Left ventricle myocardium superior (tissue), 1 donor: Measurements from ENCODE around the gene B3GAT3. TPM values are rescaled to one million over a fixed set of nuclear protein-coding genes. Genes with fewer than 3 reads are reported as not detected.
"Not testable (repeated sequence)": the region's sequence is repeated elsewhere in the genome, so short reads cannot be mapped to it uniquely, and the experiment has no call there.

Experiments used
- ATAC-seq: fragments of 200-7000 bp; cut with Tn5 transposase; one replicate; pipeline ENCODE4 v1.9.1; 2020; ENCODE audit warnings: mild to moderate bottlenecking, moderate library complexity
- DNase-seq: peaks from one replicate; pipeline ENCODE4 v3.0.0-alpha.2; 2020
- intact Hi-C: fragments of 100-400 bp; cut with micrococcal nuclease; formaldehyde crosslinking; loops from one replicate; pipeline ENCODE4 v1.11.0; 2022
- total RNA-seq: library from RNA; stranded (reverse); fragmentation: NEBNext Ultra II Directional; extraction: Animal tissue kit (Norgen Biotek cat#: 25700); gene quantifications from one replicate; pipeline ENCODE4 v1.2.1, GENCODE V29; 2021
- donor health status: DM: no; HTN: yes; CAD: no; lungs with severe emphysema.

The B3GAT3 gene
- total RNA-seq, 1 donor from 2014 or later, result 12.1 TPM

DNA sequence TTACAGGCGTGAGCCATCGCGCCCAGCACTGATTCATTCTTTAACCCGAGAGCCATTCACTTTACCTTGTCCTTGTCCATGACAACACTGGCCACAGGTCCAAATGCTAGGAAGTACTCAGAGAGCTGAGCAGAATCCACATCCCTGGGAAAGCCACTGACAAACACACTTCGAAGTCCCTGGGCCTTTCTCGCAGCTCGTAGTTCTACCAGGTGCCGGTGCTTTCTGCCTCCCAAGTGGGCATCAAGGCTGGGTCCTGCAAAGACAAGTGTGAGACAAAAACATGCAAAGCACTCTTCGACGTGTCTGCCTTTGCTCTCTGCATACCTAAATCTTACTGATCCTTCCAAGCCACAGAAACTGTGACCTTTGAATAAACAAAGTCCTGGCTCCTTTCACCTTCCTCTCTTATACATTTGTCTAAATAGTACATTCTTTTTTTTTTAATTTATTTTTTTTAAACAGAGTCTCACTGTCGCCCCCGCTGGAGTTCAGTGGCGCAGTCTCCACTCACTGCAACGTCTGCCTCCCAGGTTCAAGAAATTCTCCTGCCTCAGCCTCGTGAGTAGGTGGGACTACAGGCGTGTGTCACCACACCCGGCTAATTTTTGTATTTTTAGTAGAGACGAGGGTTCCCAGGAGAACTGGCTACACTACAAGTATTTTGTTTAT lies 32.7 kb downstream of the B3GAT3 start:
- intact Hi-C loops, result no loop called here
- no peak for ATAC-seq
- no peak for DNase-seq

DNA sequence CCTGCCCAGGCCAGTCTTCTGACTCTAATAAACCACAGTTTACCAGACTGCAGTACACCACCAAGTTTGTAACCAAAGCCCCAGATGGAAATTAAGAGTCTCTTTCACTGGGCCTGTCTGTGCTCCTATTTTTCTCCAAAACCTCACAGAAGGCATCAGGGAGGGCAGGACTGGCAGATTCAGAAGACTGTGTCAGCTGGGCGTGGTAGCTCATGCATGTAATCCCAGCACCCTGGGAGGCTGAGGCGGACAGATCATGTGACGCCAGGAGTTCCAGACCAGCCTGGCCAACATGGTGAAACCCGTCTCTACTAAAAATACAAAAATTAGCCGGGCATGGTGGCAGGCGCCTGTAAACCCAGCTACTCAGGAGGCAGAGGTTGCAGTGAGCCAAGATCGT lies 36.4 kb downstream of the B3GAT3 start:
- ATAC-seq, DNase-seq, intact Hi-C loops: not testable (repeated sequence)

DNA sequence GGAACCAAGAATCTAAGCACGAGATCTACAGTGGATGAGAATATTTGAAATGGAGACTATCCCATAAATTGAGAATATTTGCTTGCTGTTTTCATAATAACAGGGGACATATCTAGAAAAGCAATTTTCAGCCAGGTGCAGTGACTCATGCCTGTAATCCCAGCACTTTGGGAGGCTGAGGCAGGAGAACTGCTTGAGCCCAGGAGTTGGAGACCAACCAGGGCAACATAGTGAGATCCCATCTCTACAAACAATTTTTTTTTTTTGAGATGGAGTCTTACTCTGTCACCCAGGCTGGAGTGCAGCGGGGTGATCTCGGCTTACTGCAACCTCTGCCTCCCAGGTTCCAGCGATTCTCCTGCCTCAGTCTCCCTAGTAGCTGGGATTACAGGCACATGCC lies 40.1 kb downstream of the B3GAT3 start:
- ATAC-seq, DNase-seq, intact Hi-C loops: not testable (repeated sequence)

DNA sequence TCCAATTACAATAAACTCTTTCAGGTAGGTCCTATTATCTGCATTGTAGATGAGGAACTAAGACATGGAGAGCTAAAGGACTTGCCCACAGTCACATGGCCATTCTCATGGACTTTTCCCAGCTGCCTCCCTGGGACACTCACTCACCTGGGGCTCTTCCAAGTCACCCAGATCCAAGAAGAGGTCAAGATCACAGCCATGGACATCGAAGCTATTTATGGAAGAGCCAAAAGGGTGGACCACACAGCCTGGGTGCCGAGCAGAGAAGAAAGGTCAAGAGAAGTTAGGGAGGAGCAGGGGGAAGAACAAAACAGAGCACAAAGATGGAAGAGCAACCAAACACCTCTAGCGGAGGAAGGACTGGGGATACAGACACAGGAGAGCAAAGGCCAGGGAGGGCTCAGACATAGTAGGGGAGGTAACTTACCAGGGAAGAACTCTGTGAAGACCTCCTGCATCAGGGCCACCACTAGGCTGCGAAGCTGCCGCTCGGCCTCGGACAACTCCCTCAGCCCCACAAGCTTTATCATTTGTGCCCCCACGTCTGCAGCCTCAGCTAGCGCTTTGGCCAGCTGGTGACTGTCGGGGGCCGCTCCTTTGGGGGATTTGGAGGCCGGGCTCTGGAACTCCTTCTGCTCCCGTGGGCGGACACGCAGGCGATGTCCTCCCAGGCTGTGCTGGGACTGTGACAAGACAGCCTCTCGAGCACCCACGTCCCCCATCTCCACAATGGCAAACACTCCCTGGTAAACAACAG lies 40.6 kb downstream of the B3GAT3 start:
- DNase-seq, result no peak
- intact Hi-C loops, result no loop called here
- no peak for ATAC-seq

DNA sequence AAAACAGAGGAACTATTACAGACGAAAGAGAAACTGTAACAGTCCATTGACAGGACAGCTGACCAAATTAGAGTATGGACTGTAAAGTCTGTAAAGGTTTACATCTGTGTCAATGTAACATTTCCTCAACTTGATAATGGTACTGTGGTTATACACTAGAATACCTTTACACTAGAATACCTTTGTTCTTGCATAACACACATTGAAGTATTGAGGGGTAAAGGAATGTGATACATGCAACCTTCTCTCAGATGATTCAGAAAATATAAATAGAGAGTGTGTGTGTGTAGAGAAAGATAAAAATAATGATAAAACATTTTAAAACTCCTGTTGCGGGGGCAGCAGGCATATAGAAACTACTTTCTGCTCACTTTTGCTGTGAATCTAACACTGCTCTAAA lies 42.5 kb downstream of the B3GAT3 start:
- intact Hi-C loops, result no loop called here
- ATAC-seq (no peak), DNase-seq (no peak)

DNA sequence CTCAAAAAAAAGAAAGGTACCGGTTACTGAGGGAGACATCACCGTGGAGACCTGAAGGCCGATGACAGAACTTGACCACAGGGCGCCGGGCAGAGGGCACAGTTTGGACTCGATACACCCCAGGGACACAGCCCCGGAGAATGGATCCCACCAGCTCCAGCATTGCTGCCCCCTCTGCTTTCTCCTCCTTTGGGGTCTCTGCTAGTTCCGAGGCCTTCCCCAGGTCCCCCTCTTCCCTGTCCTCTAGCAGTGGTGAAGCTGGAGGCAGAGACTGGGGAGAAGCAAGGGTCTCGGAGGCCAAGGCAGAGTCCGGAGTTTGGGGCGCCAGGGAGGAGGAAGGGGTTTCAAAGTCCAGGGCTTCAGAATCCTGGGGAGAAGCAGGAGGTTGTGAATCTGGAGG lies 43.2 kb downstream of the B3GAT3 start:
- ATAC-seq (no peak), DNase-seq (no peak)
- intact Hi-C loops, result no loop called here

DNA sequence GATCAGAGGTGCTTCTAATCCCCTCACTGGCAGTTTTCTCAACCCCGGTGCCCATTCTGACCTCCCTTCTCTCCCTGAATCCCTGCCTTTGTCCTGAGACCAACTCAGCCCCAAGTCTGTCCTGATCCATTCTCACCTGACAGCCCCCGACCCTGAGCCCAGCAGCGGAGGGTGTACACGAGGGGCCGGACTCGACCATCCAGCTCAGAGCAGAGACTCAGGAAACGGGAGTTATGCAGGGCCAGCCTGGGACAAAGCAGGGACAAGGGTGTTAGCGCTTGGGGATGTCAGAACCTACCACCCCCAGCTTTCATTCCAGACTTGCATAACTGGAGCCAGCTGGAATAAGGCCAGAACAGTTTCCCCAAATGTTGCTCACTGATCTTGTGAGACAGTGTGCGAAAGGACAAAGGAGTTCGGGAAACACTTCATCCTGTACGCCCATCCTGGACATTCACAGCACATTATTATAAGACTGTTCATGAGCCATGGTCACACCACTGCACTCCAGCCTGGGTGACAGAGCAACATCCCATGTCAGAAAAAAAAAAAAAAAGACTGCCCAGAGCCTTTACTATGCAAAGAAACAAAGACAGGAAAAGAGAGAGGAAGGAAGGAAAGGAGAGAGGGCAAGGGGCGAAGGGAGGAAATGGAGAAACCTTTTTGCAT lies 44.6 kb downstream of the B3GAT3 start:
- DNase-seq, result no peak
- intact Hi-C loops, result no loop called here

DNA sequence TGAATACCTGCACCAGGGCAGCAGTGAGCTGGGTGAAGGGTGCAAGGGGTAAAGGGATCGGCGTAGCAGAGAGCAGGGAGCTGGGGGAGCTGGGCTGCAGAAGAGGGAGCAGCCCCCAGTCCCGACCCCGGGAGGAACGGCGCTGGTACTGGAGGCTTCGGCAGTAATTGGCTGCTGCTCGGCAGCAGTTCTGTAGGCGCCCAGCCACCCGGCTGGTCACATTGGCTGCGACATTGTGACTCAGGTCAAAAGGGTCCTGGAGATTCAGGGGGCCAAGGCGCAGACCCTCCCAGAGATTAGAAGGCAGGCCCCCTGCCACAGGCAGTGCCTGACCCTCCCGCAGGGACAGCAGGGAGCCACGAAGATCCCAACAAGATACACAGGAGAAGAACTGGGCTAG lies 45.9 kb downstream of the B3GAT3 start:
- DNase-seq (no peak), ATAC-seq (no peak)
- intact Hi-C loops, result no loop called here

More for the DNA sequence above, 44.6 kb downstream of the B3GAT3 start:
- no peak for ATAC-seq

DNA sequence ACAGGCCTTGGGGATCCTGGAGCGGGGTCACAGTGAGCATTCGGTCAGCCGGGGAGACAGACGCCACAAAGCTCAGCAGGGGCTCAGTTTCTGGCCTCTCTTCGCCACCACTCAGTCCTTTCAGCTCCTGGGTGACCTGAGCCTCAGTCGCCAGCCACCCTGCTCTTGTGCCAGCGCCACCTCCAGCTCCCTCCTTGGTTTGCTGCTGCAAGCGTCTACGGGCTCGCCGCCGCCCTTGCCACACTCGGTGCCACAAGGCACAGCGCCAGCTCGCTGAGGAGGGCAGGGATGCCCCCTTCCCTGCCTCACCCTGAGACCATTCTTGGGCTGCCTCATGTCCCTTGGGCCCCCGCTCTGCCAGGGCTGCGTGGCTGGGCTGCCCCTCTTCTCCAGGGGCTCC lies 46.6 kb downstream of the B3GAT3 start:
- DNase-seq, result peak; percentile 48
- intact Hi-C loops, result no loop called here
- ATAC-seq, result no peak

DNA sequence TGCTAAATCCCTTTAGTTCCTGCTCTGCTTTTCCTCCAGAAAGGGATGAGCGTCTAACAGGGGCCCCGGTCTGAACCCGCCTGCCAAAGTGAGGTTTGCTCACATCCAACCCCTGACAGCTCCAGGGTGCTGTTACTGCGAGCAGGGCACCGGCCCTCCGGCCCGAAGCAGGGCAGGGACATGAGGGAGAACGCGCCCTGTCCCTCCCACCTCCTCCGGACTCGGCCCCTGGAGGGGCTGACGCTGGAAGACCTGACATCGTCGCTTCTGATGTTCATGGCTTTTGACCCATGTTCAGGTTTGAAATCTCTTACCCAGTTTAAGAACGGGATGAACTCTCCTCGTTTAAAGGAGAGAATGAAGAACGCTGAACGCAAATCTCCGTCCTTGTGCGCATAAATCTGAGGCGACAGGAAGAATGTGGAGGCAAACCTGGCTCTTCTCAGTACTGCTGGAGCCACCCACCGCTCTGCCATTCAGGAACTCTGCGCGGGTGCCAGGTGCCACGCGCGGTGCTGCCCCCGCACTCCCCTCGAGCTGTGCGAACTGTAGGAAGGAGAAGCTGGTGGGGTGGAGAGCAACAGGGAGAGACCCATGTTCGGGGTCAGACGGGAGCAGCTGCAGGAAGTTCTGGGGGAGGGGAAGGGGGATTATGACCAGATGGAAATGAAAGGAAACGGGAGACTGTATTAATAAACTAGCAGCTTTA lies 47.3 kb downstream of the B3GAT3 start:
- DNase-seq (peak; percentile 60), ATAC-seq (peak; percentile 26)
- intact Hi-C loops, result no loop called here

DNA sequence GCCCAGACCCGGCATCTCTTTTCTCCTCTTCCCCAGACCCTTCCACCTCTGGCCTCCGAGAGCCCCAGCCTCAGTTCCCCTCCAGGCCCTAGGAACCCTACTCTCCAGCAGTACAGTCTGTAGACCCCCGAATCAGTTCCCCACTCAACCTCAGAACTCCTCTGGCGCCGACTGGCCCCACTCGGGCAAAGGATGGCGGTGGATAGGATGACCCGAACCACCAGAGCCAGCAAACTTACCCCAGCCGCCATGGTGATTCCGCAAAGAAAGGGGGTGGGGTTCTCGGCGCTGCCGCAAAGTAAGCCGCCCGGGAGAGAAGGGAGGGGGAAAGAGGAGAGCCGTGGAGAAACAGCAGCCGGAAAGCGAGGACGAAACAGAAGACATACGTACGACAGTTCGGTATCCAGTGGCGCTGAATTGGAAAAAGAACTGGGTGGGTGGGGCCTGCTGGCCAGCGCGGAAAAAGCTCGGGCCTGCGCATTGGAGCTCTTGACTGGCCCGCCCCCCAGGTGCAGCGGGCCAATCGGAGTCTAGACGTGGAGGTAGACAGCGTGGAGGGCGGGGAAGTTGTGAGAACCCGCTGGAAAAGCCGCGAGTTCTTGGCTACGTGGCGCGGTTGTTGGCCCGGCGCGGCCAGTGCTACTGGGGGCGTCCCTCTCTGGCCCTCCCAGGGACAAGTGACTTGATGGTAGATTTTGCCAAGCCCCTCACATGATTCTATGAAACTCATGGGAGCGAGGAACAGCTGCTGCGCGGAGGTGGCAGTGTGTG lies 48.0 kb downstream of the B3GAT3 start, which contains the start of gene EEF1G:
Gene EEF1G (minus strand): TSS at position 300 of the 771 bp plus-strand sequence. CDS start 49 bp downstream, at position 251.
- intact Hi-C loops, result no loop called here
- DNase-seq (peak; percentile 98), ATAC-seq (peak; percentile 96)

DNA sequence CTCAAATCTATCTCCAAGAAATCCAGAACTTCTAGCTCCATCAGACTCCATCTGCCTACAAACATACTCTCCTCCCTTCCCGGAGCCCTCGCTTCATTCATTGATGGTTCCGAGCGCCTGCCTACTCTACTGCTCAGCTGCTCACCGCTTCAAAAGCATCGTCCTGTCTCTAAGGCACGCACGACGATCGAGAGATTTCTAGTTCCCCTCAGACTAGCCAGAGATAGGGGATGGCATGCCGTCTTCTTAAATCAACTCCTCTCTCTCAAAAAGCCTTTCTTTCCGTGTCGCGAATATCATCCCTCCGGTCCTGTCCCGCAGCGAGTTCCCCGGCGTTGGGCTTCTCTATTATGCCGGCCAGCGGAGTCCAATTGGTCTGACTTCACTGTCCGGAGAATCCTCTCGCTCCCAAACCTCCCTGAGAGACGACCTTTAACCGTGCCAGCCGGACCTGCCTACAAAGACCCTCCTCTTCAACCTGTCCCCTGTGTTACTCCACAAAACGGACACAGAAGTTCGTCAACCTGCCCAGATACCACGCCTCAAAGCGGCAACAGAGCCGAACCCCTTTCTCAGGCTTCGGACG lies 48.7 kb downstream of the B3GAT3 start:
- peak; percentile 1 for ATAC-seq
- no peak for DNase-seq
- intact Hi-C loops, result no loop called here

DNA sequence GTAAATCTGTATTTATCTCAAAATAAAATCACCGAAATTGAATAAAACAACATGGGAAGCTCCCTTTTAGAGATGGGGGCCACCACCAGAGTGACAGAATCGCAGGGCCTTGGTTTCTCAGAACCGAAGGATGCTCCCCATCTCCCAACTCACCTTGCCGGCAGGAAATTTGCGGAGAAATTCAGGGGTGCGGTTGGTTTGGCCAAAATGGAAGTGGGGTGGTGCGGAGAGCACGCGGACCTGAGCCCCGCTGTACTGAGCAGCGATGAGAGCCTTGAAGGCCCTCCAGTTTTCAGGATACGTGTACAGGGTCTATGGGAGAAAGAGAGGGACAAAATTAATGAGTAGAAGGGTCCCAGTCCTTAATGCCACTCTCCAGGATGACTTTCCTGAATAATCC lies 49.4 kb downstream of the B3GAT3 start:
- DNase-seq (no peak), ATAC-seq (no peak)
- intact Hi-C loops, result no loop called here

DNA sequence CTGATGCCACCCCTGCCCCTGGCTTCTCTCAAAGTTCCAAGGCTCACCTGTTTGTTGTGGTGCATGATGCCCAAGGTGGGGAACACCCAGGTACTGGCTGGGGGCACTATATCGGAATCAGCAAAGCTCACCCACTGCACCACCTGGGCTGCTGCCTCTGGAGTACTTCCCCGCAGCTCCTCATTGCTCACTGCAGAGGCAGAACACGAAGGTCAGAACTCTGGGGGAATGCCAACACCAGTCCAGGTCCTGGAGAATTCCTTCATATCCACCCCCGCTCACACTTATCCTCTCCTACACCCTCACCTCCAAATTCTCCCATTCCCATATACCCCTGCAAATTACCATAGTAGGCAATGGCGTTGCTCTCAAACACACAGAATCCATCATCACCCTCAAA lies 50.3 kb downstream of the B3GAT3 start:
- intact Hi-C loops, DNase-seq, ATAC-seq: not testable (repeated sequence)

DNA sequence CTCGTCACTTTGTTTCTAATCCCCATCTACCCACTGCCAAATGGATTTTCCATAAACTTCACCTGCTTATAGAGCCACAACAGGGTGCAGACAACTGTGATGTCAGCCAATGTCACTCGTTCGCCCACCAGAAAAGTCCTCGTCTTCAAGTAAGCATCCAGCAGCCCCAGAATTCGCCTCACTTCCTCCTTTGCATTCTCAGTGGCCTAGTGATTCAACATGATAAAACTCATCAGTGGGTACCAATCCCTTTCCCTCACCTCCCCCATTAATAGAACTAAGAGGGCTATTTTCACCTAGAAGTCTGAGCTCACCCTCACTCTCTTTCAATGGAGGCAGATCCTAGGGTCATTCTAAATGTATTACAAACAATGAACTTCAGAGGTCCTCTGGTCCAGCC lies 50.9 kb downstream of the B3GAT3 start:
- intact Hi-C loops, DNase-seq, ATAC-seq: not testable (repeated sequence)

DNA sequence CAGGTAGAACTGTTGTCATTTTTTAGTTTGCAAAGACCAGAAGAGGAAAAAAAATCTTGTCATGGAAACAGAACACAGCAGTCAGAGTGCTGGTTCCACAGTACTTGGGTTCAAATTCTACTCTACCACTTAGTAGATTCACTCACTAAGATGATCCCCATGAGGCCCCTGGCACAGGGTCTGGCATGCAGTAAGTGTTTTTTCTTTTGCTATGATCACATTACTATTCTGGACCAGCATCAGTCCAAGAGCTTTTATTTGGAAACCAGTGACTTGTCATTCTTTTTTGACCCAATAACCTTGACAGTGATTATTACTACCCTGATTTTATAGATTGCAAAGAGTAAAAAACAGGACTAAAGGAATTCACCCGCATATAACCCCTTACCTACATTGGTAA lies 52.2 kb downstream of the B3GAT3 start:
- intact Hi-C loops, result no loop called here
- ATAC-seq (no peak), DNase-seq (peak; percentile 6)

DNA sequence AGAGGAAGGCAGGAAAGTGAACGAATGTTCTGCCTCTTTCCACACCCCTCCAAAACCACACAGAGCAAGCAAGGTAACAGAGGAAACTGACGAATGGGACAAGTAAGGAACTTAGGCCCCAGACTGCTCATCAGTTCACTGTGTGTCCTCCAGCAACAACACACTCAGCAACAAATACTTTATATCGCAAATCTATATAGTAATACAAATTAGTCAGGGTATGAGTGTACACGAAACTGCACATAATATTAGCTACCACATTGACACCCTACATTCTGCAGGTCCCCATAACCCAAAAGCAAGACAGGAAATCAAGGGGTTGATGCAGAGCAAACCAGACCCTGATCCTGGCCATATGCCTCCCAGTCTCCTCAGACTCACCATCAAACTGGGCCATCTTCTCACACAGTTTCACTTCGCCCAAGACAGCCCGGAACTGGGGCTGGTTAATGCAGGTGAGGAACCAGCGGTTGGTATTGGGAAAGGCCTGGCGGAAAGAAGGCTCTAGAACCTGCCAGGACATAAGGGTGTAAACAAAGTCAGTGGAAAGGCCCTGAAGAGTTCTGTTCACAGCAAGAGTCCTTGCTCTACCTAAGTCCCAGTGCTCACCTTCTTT lies 54.7 kb downstream of the B3GAT3 start:
- DNase-seq (peak; percentile 8), ATAC-seq (no peak)
- intact Hi-C loops, result no loop called here

DNA sequence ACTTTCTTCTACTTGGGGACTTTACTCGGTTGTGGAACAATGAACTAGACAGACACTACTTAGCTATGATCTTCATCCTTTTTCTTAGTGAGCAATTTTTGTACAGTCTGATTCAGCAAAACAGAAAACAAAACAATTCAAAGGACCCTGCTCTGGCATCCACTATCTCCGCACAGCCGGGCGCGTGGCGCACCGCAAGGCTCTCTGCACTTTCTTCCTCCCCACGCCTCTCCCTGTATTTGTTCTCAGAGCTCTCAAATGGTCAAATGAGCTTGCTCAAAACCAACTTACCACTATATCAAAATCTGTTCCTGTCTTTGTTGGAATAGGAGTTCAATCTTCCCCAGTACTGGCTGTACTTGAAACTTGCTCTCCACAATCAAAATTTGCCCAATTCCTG lies 55.5 kb downstream of the B3GAT3 start:
- ATAC-seq, result no peak
- peak; percentile 6 for DNase-seq
- intact Hi-C loops, result no loop called here
